GM23248 (cell line): ENCODE measurements around the gene AGBL3. TPM values are rescaled to one million over a fixed set of nuclear protein-coding genes. Genes with fewer than 3 reads are reported as not detected.

Experiments used
- DNase-seq: peaks from one replicate; pipeline ENCODE4 v3.0.0-alpha.2; 2015
- H2AFZ ChIP-seq: fragments of 200-600 bp; sonication (generic); 2 replicates; pipeline ENCODE4 v1.6.1; 2016; ENCODE audit warnings: antibody characterized with exemption
- H3F3A ChIP-seq: fragments of 200-600 bp; sonication (generic); 2 replicates; pipeline ENCODE4 v1.6.1; 2016; ENCODE audit warnings: mild to moderate bottlenecking, antibody characterized with exemption, mixed run types; ENCODE audit not compliant: insufficient read depth
- H3K27ac ChIP-seq: fragments of 200-600 bp; sonication (generic); 2 replicates; pipeline ENCODE4 v1.5.1; 2016; ENCODE audit warnings: mild to moderate bottlenecking
- H3K27me3 ChIP-seq: fragments of 200-600 bp; sonication (generic); replicated peaks from 2 replicates; pipeline ENCODE4 v1.6.1; 2016; ENCODE audit warnings: mild to moderate bottlenecking; ENCODE audit not compliant: insufficient read depth
- H3K36me3 ChIP-seq: fragments of 200-600 bp; sonication (generic); 2 replicates; pipeline ENCODE4 v1.6.1; 2016; ENCODE audit warnings: low read depth, mild to moderate bottlenecking
- H3K4me1 ChIP-seq: fragments of 200-600 bp; sonication (generic); 2 replicates; pipeline ENCODE4 v1.6.1; 2016; ENCODE audit warnings: mild to moderate bottlenecking; ENCODE audit not compliant: insufficient read depth
- H3K4me2 ChIP-seq: fragments of 200-600 bp; sonication (generic); one replicate; pipeline ENCODE4 v1.6.1; 2016; ENCODE audit warnings: mild to moderate bottlenecking; ENCODE audit not compliant: unreplicated experiment
- H3K4me3 ChIP-seq: fragments of 200-600 bp; sonication (generic); 2 replicates; pipeline ENCODE4 v1.5.1; 2016; ENCODE audit warnings: mild to moderate bottlenecking
- H3K79me2 ChIP-seq: fragments of 200-600 bp; sonication (generic); 2 replicates; pipeline ENCODE4 v1.6.1; 2016; ENCODE audit warnings: mild to moderate bottlenecking; ENCODE audit not compliant: insufficient read depth
- H3K9ac ChIP-seq: fragments of 200-600 bp; sonication (generic); 2 replicates; pipeline ENCODE4 v1.6.1; 2016; ENCODE audit warnings: mild to moderate bottlenecking
- H3K9me2 ChIP-seq: fragments of 200-600 bp; sonication (generic); 2 replicates; pipeline ENCODE4 v1.6.1; 2016; ENCODE audit warnings: mixed run types, mild to moderate bottlenecking, moderate library complexity; ENCODE audit not compliant: insufficient read depth
- H3K9me3 ChIP-seq: fragments of 200-600 bp; sonication (generic); one replicate; pipeline ENCODE4 v1.6.1; 2017; ENCODE audit warnings: low read depth
- H4K20me1 ChIP-seq: fragments of 200-600 bp; sonication (generic); 2 replicates; pipeline ENCODE4 v1.6.0; 2016; ENCODE audit not compliant: insufficient read depth
- EZH2 ChIP-seq: fragments of 200-600 bp; sonication (generic); IDR thresholded peaks from 2 replicates; pipeline ENCODE4 v1.6.1; 2018; ENCODE audit warnings: antibody characterized with exemption, mild to moderate bottlenecking; ENCODE audit not compliant: insufficient read depth, poor library complexity, severe bottlenecking
- EZH2phosphoT487 ChIP-seq: fragments of 200-600 bp; sonication (generic); IDR thresholded peaks from 2 replicates; pipeline ENCODE4 v1.6.1; 2018; ENCODE audit warnings: antibody characterized with exemption, moderate library complexity, mild to moderate bottlenecking, low read depth; ENCODE audit not compliant: insufficient read depth
- WGBS, 2 experiments: methylation state at CpG; one replicate each; pipeline ENCODE4 v1.1.6; 2015 to 2017; ENCODE audit warnings: low lambda C conversion rate in 2 of 2, low coverage in 1 of 2; ENCODE audit errors: missing lambda C conversion rate in 2 of 2; 5-methylcytosine and 5-hydroxymethylcytosine counted together
- in situ Hi-C: fragments of 300-500 bp; cut with MboI; formaldehyde crosslinking; loops from 2 replicates; pipeline ENCODE4 v1.15.0; 2020
- polyA plus RNA-seq: library from polyadenylated mRNA; unstranded; fragments of >200 nt; fragmentation: Nextera tagmentation; extraction: Ambion mirVana; gene quantifications from 2 replicates; pipeline ENCODE4 v1.2.1, GENCODE V29; 2016
- total RNA-seq: library from RNA; depleted of rRNA; stranded (reverse); fragments of >200 nt; shearing (Covaris generic); gene quantifications from 2 replicates; pipeline ENCODE4 v1.2.3, GENCODE V29; 2014; rRNA removed

The AGBL3 gene
- total RNA-seq (2.4 TPM in 2 replicates), polyA plus RNA-seq (1.4 and 1.5 TPM in 2 replicates)

GRCh38 chr7:134986363-134987251, at the start of gene AGBL3:
Gene AGBL3, plus strand, starts transcription at chr7:134986508. Its CDS starts 1,426 bp downstream, at chr7:134987934.
- in situ Hi-C loops = no loop called here
- no peaks in the 10 kb centered on the region for H4K20me1 ChIP-seq
- H3K4me2 ChIP-seq = peak within 1 kb of the TSS; percentile 95
- TF ChIP-seq EZH2phosphoT487 = no peak
- no peak for TF ChIP-seq EZH2
- peak within 1 kb of the TSS; percentile 86 for H3K4me3 ChIP-seq
- peak within 1 kb of the TSS; percentile 97 for H2AFZ ChIP-seq
- WGBS, 2 experiments = 1% methylated on average over 70 of the region's 70 CpGs
- 0 out of 2 replicates have a peak, but pooled peaks cover 9% of the 10 kb centered on the region for H3F3A ChIP-seq
- H3K27ac ChIP-seq = peak within 1 kb of the TSS; percentile 60
- H3K9me3 ChIP-seq = no peaks in the 10 kb centered on the region
- H3K9me2 ChIP-seq = no peaks in the 10 kb centered on the region
- peaks cover 3% of the 10 kb centered on the region; the same call in 1 of the 2 replicates for H3K36me3 ChIP-seq
- peak; percentile 99 for DNase-seq
- peaks cover 4% of the 10 kb centered on the region; the same call in 1 of the 2 replicates for H3K4me1 ChIP-seq
- peaks cover 14% of the 10 kb centered on the region for H3K79me2 ChIP-seq
- peak within 1 kb of the TSS; percentile 83 for H3K9ac ChIP-seq
- no peaks in the 10 kb centered on the region for H3K27me3 ChIP-seq

GRCh38 chr7:134936893-134937510, 49.3 kb upstream of the AGBL3 start:
- Histone ChIP-seq H3F3A (peaks cover 91% of the 10 kb centered on the region), H3K27me3 (no peaks in the 10 kb centered on the region), H3K27ac (peak overlapping the region; percentile 59), H3K9ac (no peak overlapping the region), H3K79me2 (peaks cover 51% of the 10 kb centered on the region), H3K4me3 (no peak overlapping the region), H3K9me2 (no peaks in the 10 kb centered on the region), H3K36me3 (peaks cover 91% of the 10 kb centered on the region), H2AFZ (no peak overlapping the region), H3K9me3 (no peaks in the 10 kb centered on the region), H3K4me1 (peaks cover 48% of the 10 kb centered on the region), H3K4me2 (no peak overlapping the region), H4K20me1 (no peaks in the 10 kb centered on the region)
- WGBS, 2 experiments = 96 to 98% methylated on average over 3 of the region's 3 CpGs
- peak; percentile 35 for DNase-seq
- TF ChIP-seq EZH2 = no peak
- no peak for TF ChIP-seq EZH2phosphoT487
- in situ Hi-C loops = no loop called here

GRCh38 chr7:134938141-134938540, 48.2 kb upstream of the AGBL3 start:
- peak overlapping the region; percentile 59; the same call in 1 of the 2 replicates for H3K27ac ChIP-seq
- H3K27me3 ChIP-seq = no peaks in the 10 kb centered on the region
- H2AFZ ChIP-seq = no peak overlapping the region
- H3K79me2 ChIP-seq = peaks cover 45% of the 10 kb centered on the region
- no peak overlapping the region for H3K9ac ChIP-seq
- H3K9me3 ChIP-seq = no peaks in the 10 kb centered on the region
- WGBS, 2 experiments = 89 to 96% methylated on average over 4 of the region's 4 CpGs
- H3K4me1 ChIP-seq = peaks cover 54% of the 10 kb centered on the region
- H4K20me1 ChIP-seq = no peaks in the 10 kb centered on the region
- no peak for DNase-seq
- H3K4me2 ChIP-seq = no peak overlapping the region
- peaks cover 86% of the 10 kb centered on the region for H3F3A ChIP-seq
- in situ Hi-C loops = no loop called here
- peaks cover 89% of the 10 kb centered on the region for H3K36me3 ChIP-seq
- no peak overlapping the region for H3K4me3 ChIP-seq
- TF ChIP-seq EZH2 (no peak), EZH2phosphoT487 (no peak)
- no peaks in the 10 kb centered on the region for H3K9me2 ChIP-seq

- Histone ChIP-seq H3K4me1 (peaks cover 54% of the 10 kb centered on the region), H3F3A (peaks cover 85% of the 10 kb centered on the region), H3K4me2 (no peak overlapping the region), H3K27me3 (no peaks in the 10 kb centered on the region), H3K9me3 (no peaks in the 10 kb centered on the region), H4K20me1 (no peaks in the 10 kb centered on the region), H3K9ac (no peak overlapping the region), H2AFZ (no peak overlapping the region), H3K79me2 (peaks cover 45% of the 10 kb centered on the region), H3K36me3 (peaks cover 88% of the 10 kb centered on the region), H3K27ac (0 out of 2 replicates have a peak overlapping the region, but pooled peaks have one; percentile 1), H3K4me3 (no peak overlapping the region), H3K9me2 (no peaks in the 10 kb centered on the region)
- TF ChIP-seq EZH2phosphoT487 = no peak
- no peak for TF ChIP-seq EZH2
- 97 to 98% methylated on average over 4 of the region's 4 CpGs for WGBS, 2 experiments
- in situ Hi-C loops = no loop called here
- no peak for DNase-seq
Observed at GRCh38 chr7:134939136-134939535, 47.2 kb upstream of the AGBL3 start.
